Measurements from ENCODE around the gene BAD.

- TF ChIP-seq CTCF (IDR thresholded peaks at IDR 0.05) (no peak), POLR2A (IDR thresholded peaks at IDR 0.05) (no peak)
Measured at GRCh38 chr11:64330888-64331287, 46.4 kb upstream of the BAD start.

Measured in body of pancreas (tissue), 4 donors.